HAP-1 (cell line): ENCODE results near the gene PRICKLE2.

Experiments used
- DNase-seq, 2 experiments: peaks; one replicate each; pipeline ENCODE4 v3.0.0-alpha.2; 2016 to 2020; ENCODE audit warnings: low spot score in 2 of 2
- H3K27me3 ChIP-seq: fragments of 250-450 bp; sonication (Bioruptor Pico); 2 replicates; pipeline ENCODE4 v1.5.1; 2020; ENCODE audit warnings: low read depth, mild to moderate bottlenecking, moderate library complexity
- H3K36me3 ChIP-seq: fragments of 250-450 bp; sonication (Bioruptor Pico); replicated peaks from 2 replicates; pipeline ENCODE4 v1.5.1; 2020; ENCODE audit warnings: mild to moderate bottlenecking
- H3K4me1 ChIP-seq: fragments of 250-450 bp; sonication (Bioruptor Pico); 2 replicates; pipeline ENCODE4 v1.5.1; 2020; ENCODE audit warnings: mild to moderate bottlenecking
- H3K4me3 ChIP-seq: fragments of 250-450 bp; sonication (Bioruptor Pico); 2 replicates; pipeline ENCODE4 v1.5.1; 2020; ENCODE audit warnings: mild to moderate bottlenecking, moderate library complexity
- H3K9me3 ChIP-seq: fragments of 250-450 bp; sonication (Bioruptor Pico); 2 replicates; pipeline ENCODE4 v1.5.1; 2020; ENCODE audit warnings: mild to moderate bottlenecking, moderate library complexity
- in situ Hi-C: fragments of 300-500 bp; cut with MboI; formaldehyde crosslinking; loops from 3 replicates; pipeline ENCODE4 v1.14.3; 2020; ENCODE audit warnings: low sequenced_read_pairs, inconsistent platforms, mixed read lengths

The PRICKLE2 gene

GRCh38 chr3:64203969-64204908 is 21.0 kb downstream of the PRICKLE2 start:
- Histone ChIP-seq H3K4me1 (no peaks in the 10 kb centered on the region), H3K36me3 (no peaks in the 10 kb centered on the region), H3K9me3 (no peaks in the 10 kb centered on the region), H3K4me3 (no peak overlapping the region), H3K27me3 (no peaks in the 10 kb centered on the region)
- no peak for DNase-seq
- in situ Hi-C loops, result no loop called here

GRCh38 chr3:64203216-64203615 is 22.1 kb downstream of the PRICKLE2 start:
- no peak for DNase-seq
- Histone ChIP-seq H3K9me3 (no peaks in the 10 kb centered on the region), H3K4me3 (no peak overlapping the region), H3K27me3 (no peaks in the 10 kb centered on the region), H3K36me3 (no peaks in the 10 kb centered on the region), H3K4me1 (no peaks in the 10 kb centered on the region)
- in situ Hi-C loops, result no loop called here

GRCh38 chr3:64199932-64200331 is 25.3 kb downstream of the PRICKLE2 start:
- no peak for DNase-seq
- Histone ChIP-seq H3K9me3 (no peaks in the 10 kb centered on the region), H3K4me3 (no peak overlapping the region), H3K4me1 (no peaks in the 10 kb centered on the region), H3K27me3 (no peaks in the 10 kb centered on the region), H3K36me3 (no peaks in the 10 kb centered on the region)
- in situ Hi-C loops, result no loop called here

- Histone ChIP-seq H3K9me3 (no peaks in the 10 kb centered on the region), H3K36me3 (no peaks in the 10 kb centered on the region), H3K4me3 (no peak overlapping the region), H3K4me1 (no peaks in the 10 kb centered on the region), H3K27me3 (no peaks in the 10 kb centered on the region)
- no peak for DNase-seq
- in situ Hi-C loops, result no loop called here
Measured at GRCh38 chr3:64196236-64196929, 28.9 kb downstream of the PRICKLE2 start.

- Histone ChIP-seq H3K36me3 (no peaks in the 10 kb centered on the region), H3K27me3 (no peaks in the 10 kb centered on the region), H3K4me1 (no peaks in the 10 kb centered on the region), H3K4me3 (no peak overlapping the region), H3K9me3 (no peaks in the 10 kb centered on the region)
- in situ Hi-C loops, result no loop called here
- no peak for DNase-seq
Measured at GRCh38 chr3:64195789-64196188, 29.5 kb downstream of the PRICKLE2 start.

- Histone ChIP-seq H3K27me3 (no peaks in the 10 kb centered on the region), H3K4me1 (no peaks in the 10 kb centered on the region), H3K9me3 (no peaks in the 10 kb centered on the region), H3K36me3 (no peaks in the 10 kb centered on the region), H3K4me3 (no peak overlapping the region)
- DNase-seq, result no peak
- in situ Hi-C loops, result no loop called here
Measured at GRCh38 chr3:64191822-64192221, 33.4 kb downstream of the PRICKLE2 start.

- Histone ChIP-seq H3K27me3 (no peaks in the 10 kb centered on the region), H3K36me3 (no peaks in the 10 kb centered on the region), H3K4me3 (no peak overlapping the region), H3K4me1 (no peaks in the 10 kb centered on the region), H3K9me3 (no peaks in the 10 kb centered on the region)
- no peak for DNase-seq
- in situ Hi-C loops, result no loop called here
Measured at GRCh38 chr3:64190517-64191515, 34.5 kb downstream of the PRICKLE2 start.

GRCh38 chr3:64188810-64189560 is 36.3 kb downstream of the PRICKLE2 start:
- no peak for DNase-seq
- Histone ChIP-seq H3K4me3 (no peak overlapping the region), H3K9me3 (no peaks in the 10 kb centered on the region), H3K27me3 (no peaks in the 10 kb centered on the region), H3K36me3 (no peaks in the 10 kb centered on the region), H3K4me1 (no peaks in the 10 kb centered on the region)
- in situ Hi-C loops, result no loop called here

- Histone ChIP-seq H3K9me3 (no peaks in the 10 kb centered on the region), H3K27me3 (no peaks in the 10 kb centered on the region), H3K36me3 (no peaks in the 10 kb centered on the region), H3K4me1 (no peaks in the 10 kb centered on the region), H3K4me3 (no peak overlapping the region)
- no peak for DNase-seq
- in situ Hi-C loops, result no loop called here
Measured at GRCh38 chr3:64187065-64187959, 38.0 kb downstream of the PRICKLE2 start.

GRCh38 chr3:64186667-64187064 is 38.6 kb downstream of the PRICKLE2 start:
- no peaks in the 10 kb centered on the region for H3K27me3 ChIP-seq
- in situ Hi-C loops, result no loop called here
- no peak overlapping the region for H3K4me3 ChIP-seq
- no peak for DNase-seq
- no peaks in the 10 kb centered on the region for H3K4me1 ChIP-seq
- H3K36me3 ChIP-seq, result no peaks in the 10 kb centered on the region
- H3K9me3 ChIP-seq, result no peaks in the 10 kb centered on the region

GRCh38 chr3:64185436-64185835 is 39.8 kb downstream of the PRICKLE2 start:
- no peak for DNase-seq
- no peaks in the 10 kb centered on the region for H3K4me1 ChIP-seq
- no peaks in the 10 kb centered on the region for H3K9me3 ChIP-seq
- no peaks in the 10 kb centered on the region for H3K27me3 ChIP-seq
- no peaks in the 10 kb centered on the region for H3K36me3 ChIP-seq
- in situ Hi-C loops, result no loop called here
- H3K4me3 ChIP-seq, result no peak overlapping the region

GRCh38 chr3:64184621-64185020 is 40.6 kb downstream of the PRICKLE2 start:
- Histone ChIP-seq H3K9me3 (no peaks in the 10 kb centered on the region), H3K36me3 (no peaks in the 10 kb centered on the region), H3K4me1 (no peaks in the 10 kb centered on the region), H3K27me3 (no peaks in the 10 kb centered on the region), H3K4me3 (no peak overlapping the region)
- DNase-seq, result no peak
- in situ Hi-C loops, result no loop called here
